HG03045 (cell line): Measurements from ENCODE around the gene FSCB.
"Not testable (repeated sequence)": the region's sequence is repeated elsewhere in the genome, so short reads cannot be mapped to it uniquely, and the experiment has no call there.

ENCODE experiments used
- ATAC-seq: cut with Tn5 transposase; IDR thresholded peaks from one replicate; pipeline ENCODE4 v1.9.1; 2021; ENCODE audit warnings: mild to moderate bottlenecking, moderate library complexity; ENCODE audit not compliant: unreplicated experiment

FSCB gene

GRCh38 chr14:44507183-44507582 is at the start of gene FSCB:
TSS of gene FSCB (minus strand) at chr14:44507283. CDS start at chr14:44506987, 296 bp downstream.
- no peak for ATAC-seq

GRCh38 chr14:44531658-44532057 is 24.6 kb upstream of the FSCB start:
- ATAC-seq, result no peak

GRCh38 chr14:44530475-44530874 is 23.4 kb upstream of the FSCB start:
- no peak for ATAC-seq

- ATAC-seq, result no peak
Measured at GRCh38 chr14:44529026-44529425, 21.9 kb upstream of the FSCB start.

GRCh38 chr14:44528180-44528579 is 21.1 kb upstream of the FSCB start:
- ATAC-seq, result no peak

- no peak for ATAC-seq
Measured at GRCh38 chr14:44525237-44525636, 18.2 kb upstream of the FSCB start.

GRCh38 chr14:44515668-44516067 is 8.6 kb upstream of the FSCB start:
- not testable (repeated sequence) for ATAC-seq

- no peak for ATAC-seq
Measured at GRCh38 chr14:44508834-44509233, 1.8 kb upstream of the FSCB start.

GRCh38 chr14:44505588-44505987 is 1.5 kb downstream of the FSCB start:
- ATAC-seq, result no peak

GRCh38 chr14:44497148-44497547 is 9.9 kb downstream of the FSCB start:
- ATAC-seq, result no peak

GRCh38 chr14:44494137-44494536 is 12.9 kb downstream of the FSCB start:
- no peak for ATAC-seq

GRCh38 chr14:44490966-44491365 is 16.1 kb downstream of the FSCB start:
- no peak for ATAC-seq

GRCh38 chr14:44477953-44478352 is 29.1 kb downstream of the FSCB start:
- no peak for ATAC-seq

- ATAC-seq, result no peak
Measured at GRCh38 chr14:44468771-44469170, 38.3 kb downstream of the FSCB start.

- no peak for ATAC-seq
Measured at GRCh38 chr14:44463356-44464004, 43.6 kb downstream of the FSCB start.

- no peak for ATAC-seq
Measured at GRCh38 chr14:44462381-44462780, 44.7 kb downstream of the FSCB start.

- no peak for ATAC-seq
Measured at GRCh38 chr14:44461811-44462210, 45.3 kb downstream of the FSCB start.
